Measurements from ENCODE around the gene GABRB1.

GRCh38 chr4:47017494-47017893 is 13.9 kb upstream of the GABRB1 start:
- TF ChIP-seq CTCF (conservative IDR thresholded peaks at IDR 0.05 in 1 of 2, IDR thresholded peaks at IDR 0.05 in 1 of 2; ENCODE audit: extremely low read depth in 1 of 2, insufficient read depth in 1 of 2, low read depth in 1 of 2, low read length in 2 of 2) (no peak), EZH2 (IDR thresholded peaks at IDR 0.05; ENCODE audit: borderline replicate concordance, low read length) (no peak)

Data from mammary epithelial cell (primary cell).